Measurements from ENCODE around the gene PDK1.

The PDK1 gene

GRCh38 chr2:172615727-172616261 is 59.9 kb downstream of the PDK1 start:
- Histone ChIP-seq H3K4me3 (ENCODE audit: low read depth in 1 of 2, low read length in 2 of 2) (no peak overlapping the region), H3K9ac (ENCODE audit: low read depth, low read length) (no peak overlapping the region), H3K36me3 (ENCODE audit: insufficient read depth, low read length) (peaks cover 36% of the 10 kb centered on the region), H2AFZ (ENCODE audit: low read depth, low read length) (no peak overlapping the region), H4K20me1 (ENCODE audit: insufficient read depth, low read length) (no peaks in the 10 kb centered on the region), H3K79me2 (ENCODE audit: insufficient read depth, low read length) (no peaks in the 10 kb centered on the region), H3K4me1 (ENCODE audit: insufficient read depth, low read length) (no peaks in the 10 kb centered on the region), H3K27me3 (ENCODE audit: insufficient read depth, low read length, poor library complexity) (no peaks in the 10 kb centered on the region), H3K4me2 (ENCODE audit: insufficient read depth, low read length) (no peak overlapping the region), H3K9me3 (ENCODE audit: insufficient read depth, low read length, severe bottlenecking) (no peaks in the 10 kb centered on the region), H3K27ac (ENCODE audit: low read length) (no peak overlapping the region)
- ATAC-seq (ENCODE audit: insufficient read depth, low read depth) (no peak), DNase-seq (no peak)
- TF ChIP-seq EZH2 (IDR thresholded peaks at IDR 0.05; ENCODE audit: borderline replicate concordance, low read depth, low read length, severe bottlenecking) = no peak
- no peak for TF ChIP-seq CTCF (IDR thresholded peaks at IDR 0.05; ENCODE audit: borderline replicate concordance, extremely low read depth, low read length, poor library complexity, severe bottlenecking)

GRCh38 chr2:172617115-172617514 is 61.2 kb downstream of the PDK1 start:
- TF ChIP-seq EZH2 (IDR thresholded peaks at IDR 0.05; ENCODE audit: borderline replicate concordance, low read depth, low read length, severe bottlenecking) = no peak
- no peak for TF ChIP-seq CTCF (IDR thresholded peaks at IDR 0.05; ENCODE audit: borderline replicate concordance, extremely low read depth, low read length, poor library complexity, severe bottlenecking)
- ATAC-seq (ENCODE audit: insufficient read depth, low read depth) (no peak), DNase-seq (no peak)
- no peak overlapping the region for H3K4me2 ChIP-seq (ENCODE audit: insufficient read depth, low read length)
- no peak overlapping the region for H3K9ac ChIP-seq (ENCODE audit: low read depth, low read length)
- H3K79me2 ChIP-seq (ENCODE audit: insufficient read depth, low read length) = no peaks in the 10 kb centered on the region
- H3K4me1 ChIP-seq (ENCODE audit: insufficient read depth, low read length) = no peaks in the 10 kb centered on the region
- H3K27ac ChIP-seq (ENCODE audit: low read length) = no peak overlapping the region
- no peak overlapping the region for H2AFZ ChIP-seq (ENCODE audit: low read depth, low read length)
- H3K36me3 ChIP-seq (ENCODE audit: insufficient read depth, low read length) = peaks cover 32% of the 10 kb centered on the region
- no peaks in the 10 kb centered on the region for H4K20me1 ChIP-seq (ENCODE audit: insufficient read depth, low read length)
- H3K4me3 ChIP-seq (ENCODE audit: low read depth in 1 of 2, low read length in 2 of 2) = no peak overlapping the region
- H3K27me3 ChIP-seq (ENCODE audit: insufficient read depth, low read length, poor library complexity) = no peaks in the 10 kb centered on the region
- H3K9me3 ChIP-seq (ENCODE audit: insufficient read depth, low read length, severe bottlenecking) = peaks cover 2% of the 10 kb centered on the region

- peaks cover 2% of the 10 kb centered on the region for H3K9me3 ChIP-seq (ENCODE audit: insufficient read depth, low read length, severe bottlenecking)
- ATAC-seq (ENCODE audit: insufficient read depth, low read depth) (no peak), DNase-seq (no peak)
- H3K79me2 ChIP-seq (ENCODE audit: insufficient read depth, low read length) = no peaks in the 10 kb centered on the region
- TF ChIP-seq EZH2 (IDR thresholded peaks at IDR 0.05; ENCODE audit: borderline replicate concordance, low read depth, low read length, severe bottlenecking) (no peak), CTCF (IDR thresholded peaks at IDR 0.05; ENCODE audit: borderline replicate concordance, extremely low read depth, low read length, poor library complexity, severe bottlenecking) (no peak)
- no peak overlapping the region for H2AFZ ChIP-seq (ENCODE audit: low read depth, low read length)
- H3K4me3 ChIP-seq (ENCODE audit: low read depth in 1 of 2, low read length in 2 of 2) = no peak overlapping the region
- H3K4me2 ChIP-seq (ENCODE audit: insufficient read depth, low read length) = no peak overlapping the region
- peaks cover 38% of the 10 kb centered on the region for H3K36me3 ChIP-seq (ENCODE audit: insufficient read depth, low read length)
- no peaks in the 10 kb centered on the region for H3K27me3 ChIP-seq (ENCODE audit: insufficient read depth, low read length, poor library complexity)
- H3K4me1 ChIP-seq (ENCODE audit: insufficient read depth, low read length) = no peaks in the 10 kb centered on the region
- no peaks in the 10 kb centered on the region for H4K20me1 ChIP-seq (ENCODE audit: insufficient read depth, low read length)
- no peak overlapping the region for H3K27ac ChIP-seq (ENCODE audit: low read length)
- no peak overlapping the region for H3K9ac ChIP-seq (ENCODE audit: low read depth, low read length)
Measured at GRCh38 chr2:172623249-172623965, 67.5 kb downstream of the PDK1 start.
